H54 (cell line): ENCODE measurements around the gene TMPRSS6.

Experiments
- DNase-seq: peaks from one replicate; pipeline ENCODE4 v3.0.0; 2011; ENCODE audit warnings: low spot score, mixed read lengths; ENCODE audit not compliant: insufficient read length
- FAIRE-seq: peaks from 3 replicates; lab custom pipeline; 2011; peaks lifted over from hg19 to GRCh38; lab: Jason Lieb, UNC
- POLR2A ChIP-seq: IDR thresholded peaks from 2 replicates; pipeline ENCODE4 v1.6.1; 2011; ENCODE audit warnings: low read depth, mild to moderate bottlenecking, low read length

The TMPRSS6 gene

DNA sequence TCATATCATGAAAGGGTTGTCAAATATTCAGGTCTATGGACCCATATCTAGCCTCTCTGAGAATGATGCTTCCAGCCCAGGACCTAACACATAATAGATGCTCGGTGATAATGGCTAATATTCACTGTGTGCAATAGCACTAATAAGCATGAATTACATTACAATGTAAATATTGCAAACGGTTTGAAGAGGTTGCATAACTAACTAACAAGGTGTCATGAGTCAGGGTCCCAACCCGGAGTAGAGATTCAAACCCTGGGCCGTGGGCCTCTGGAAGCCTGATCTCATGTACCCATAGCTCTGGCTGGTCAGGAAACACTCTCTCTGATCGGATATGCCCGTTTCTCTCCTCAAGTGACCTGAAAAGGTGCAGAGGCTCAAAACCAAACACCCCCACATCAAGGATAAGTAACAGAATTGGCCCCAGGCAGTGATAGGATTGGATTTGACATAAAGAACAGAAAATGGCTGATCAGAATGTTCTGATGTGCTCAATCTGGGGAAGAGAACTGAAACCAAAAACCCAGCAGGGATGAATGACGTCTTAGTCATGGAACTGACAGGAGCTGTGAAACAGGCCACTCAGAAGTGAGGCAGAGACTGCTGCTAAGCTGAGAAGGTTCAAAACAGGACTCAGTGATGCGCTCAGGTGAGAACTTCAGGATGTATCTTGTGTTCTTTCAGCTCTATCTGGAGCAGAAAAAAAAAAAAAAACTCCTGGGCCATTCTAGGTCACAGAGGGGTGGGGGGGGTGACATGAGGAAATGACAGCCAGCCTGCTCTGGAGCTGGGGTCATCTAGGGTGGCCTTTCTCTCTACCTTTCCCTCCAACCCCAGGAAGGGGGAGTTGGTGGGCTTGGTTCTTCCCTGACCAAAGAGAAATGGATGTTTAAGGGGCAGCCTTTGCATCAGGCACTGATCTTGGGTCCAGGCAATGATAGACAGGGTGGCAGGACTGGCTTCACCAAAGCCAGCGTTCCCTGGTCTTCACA is 64.6 kb downstream of the TMPRSS6 start:
- no peak for DNase-seq

GRCh38 chr22:37043828-37044538 is 65.5 kb downstream of the TMPRSS6 start:
- no peak for FAIRE-seq

More for the DNA sequence above, 64.6 kb downstream of the TMPRSS6 start:
- TF ChIP-seq POLR2A = no peak
- no peak for FAIRE-seq

GRCh38 chr22:37043209-37043827 is 66.2 kb downstream of the TMPRSS6 start:
- DNase-seq = no peak
- no peak for TF ChIP-seq POLR2A
- FAIRE-seq = no peak

More at GRCh38 chr22:37043828-37044538, 65.5 kb downstream of the TMPRSS6 start:
- no peak for TF ChIP-seq POLR2A
- peak; percentile 57 for DNase-seq

- DNase-seq (no peak), FAIRE-seq (no peak)
- no peak for TF ChIP-seq POLR2A
Observed at GRCh38 chr22:37039466-37039865, 70.0 kb downstream of the TMPRSS6 start.

DNA sequence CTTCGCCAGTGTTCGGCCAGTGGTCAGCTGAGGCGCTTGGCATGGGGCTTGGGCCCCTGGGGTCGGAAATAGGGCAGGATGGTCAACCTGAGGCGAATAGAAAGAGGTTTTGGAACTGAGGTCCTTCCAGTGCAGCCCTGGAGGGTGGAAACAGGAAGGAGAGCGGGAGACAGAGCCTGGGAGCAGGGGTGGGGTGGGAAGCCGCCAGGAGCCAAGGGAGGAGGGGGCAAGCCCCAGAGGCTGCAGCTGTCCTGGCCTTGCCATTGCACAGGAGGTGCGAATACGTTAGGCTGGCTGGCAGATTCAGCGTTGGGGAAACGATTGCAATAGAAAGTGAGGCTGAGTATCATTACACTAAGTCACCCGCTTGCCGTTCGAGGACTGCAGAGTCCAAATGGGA is 71.8 kb downstream of the TMPRSS6 start:
- TF ChIP-seq POLR2A = no peak
- DNase-seq = no peak
- FAIRE-seq = no peak

GRCh38 chr22:37036655-37037377 is 72.7 kb downstream of the TMPRSS6 start:
- DNase-seq = no peak
- TF ChIP-seq POLR2A = no peak
- no peak for FAIRE-seq

DNA sequence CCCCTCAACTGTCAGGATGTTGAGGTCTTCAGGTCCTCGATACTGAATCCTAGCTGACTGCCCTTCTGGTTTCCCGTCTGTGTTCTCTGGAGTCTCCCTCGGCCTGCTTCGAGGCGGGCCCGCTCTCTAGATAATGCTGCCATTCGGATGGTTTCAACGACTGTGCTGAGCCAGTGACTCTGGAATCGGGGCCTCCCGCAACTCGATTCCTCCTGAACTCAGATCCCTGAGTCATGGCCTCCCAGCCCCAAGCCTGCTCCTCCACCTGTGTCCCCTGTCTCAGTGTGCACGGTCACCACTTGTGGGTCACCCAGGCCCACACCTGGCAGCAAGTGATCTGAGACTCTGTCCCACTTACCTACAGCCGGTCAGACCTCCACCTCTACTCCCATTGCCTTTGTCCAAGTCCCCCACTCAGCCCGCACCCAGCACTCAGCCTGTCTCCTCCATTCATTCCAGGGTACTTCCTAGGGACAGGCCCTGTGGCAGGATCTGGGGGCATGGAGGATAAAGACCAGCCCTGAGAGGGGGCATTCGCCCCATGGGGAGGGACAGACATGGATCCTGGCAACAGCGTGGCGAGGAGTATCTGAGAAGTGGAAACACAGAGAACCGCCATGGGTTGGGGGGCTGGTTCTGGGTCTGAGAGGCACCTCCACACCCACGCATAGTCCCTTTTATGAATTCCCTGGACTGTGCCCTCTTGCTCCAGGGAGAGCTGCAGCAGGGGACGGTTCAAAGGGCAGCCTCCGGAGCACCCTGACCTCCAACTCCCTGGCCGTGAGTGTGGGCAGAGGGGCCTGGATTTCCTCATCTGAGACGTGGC is 75.7 kb downstream of the TMPRSS6 start:
- DNase-seq = no peak
- no peak for FAIRE-seq
- TF ChIP-seq POLR2A = no peak

GRCh38 chr22:37032535-37033460 is 76.7 kb downstream of the TMPRSS6 start:
- DNase-seq (no peak), FAIRE-seq (no peak)
- no peak for TF ChIP-seq POLR2A

DNA sequence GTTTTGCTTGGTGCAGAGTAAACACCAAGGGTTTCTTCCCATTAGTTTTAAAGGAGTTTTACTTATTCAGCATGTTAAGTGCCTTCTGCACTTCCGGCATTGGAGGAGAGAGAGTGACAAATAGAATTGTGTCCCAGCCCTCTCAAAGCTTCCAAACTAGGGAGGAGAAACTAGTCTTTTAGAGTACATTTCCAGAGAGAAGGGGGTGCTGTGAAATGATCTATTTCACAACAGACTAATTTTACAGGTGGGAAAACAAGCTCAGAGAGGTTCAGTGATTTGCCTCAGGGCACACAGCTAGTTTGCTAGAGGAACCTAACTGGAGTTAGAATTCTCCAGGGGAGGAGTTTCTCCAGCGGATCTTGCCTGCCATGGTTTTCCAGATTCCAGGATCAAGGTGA is 77.4 kb downstream of the TMPRSS6 start:
- DNase-seq (no peak), FAIRE-seq (no peak)
- TF ChIP-seq POLR2A = no peak

DNA sequence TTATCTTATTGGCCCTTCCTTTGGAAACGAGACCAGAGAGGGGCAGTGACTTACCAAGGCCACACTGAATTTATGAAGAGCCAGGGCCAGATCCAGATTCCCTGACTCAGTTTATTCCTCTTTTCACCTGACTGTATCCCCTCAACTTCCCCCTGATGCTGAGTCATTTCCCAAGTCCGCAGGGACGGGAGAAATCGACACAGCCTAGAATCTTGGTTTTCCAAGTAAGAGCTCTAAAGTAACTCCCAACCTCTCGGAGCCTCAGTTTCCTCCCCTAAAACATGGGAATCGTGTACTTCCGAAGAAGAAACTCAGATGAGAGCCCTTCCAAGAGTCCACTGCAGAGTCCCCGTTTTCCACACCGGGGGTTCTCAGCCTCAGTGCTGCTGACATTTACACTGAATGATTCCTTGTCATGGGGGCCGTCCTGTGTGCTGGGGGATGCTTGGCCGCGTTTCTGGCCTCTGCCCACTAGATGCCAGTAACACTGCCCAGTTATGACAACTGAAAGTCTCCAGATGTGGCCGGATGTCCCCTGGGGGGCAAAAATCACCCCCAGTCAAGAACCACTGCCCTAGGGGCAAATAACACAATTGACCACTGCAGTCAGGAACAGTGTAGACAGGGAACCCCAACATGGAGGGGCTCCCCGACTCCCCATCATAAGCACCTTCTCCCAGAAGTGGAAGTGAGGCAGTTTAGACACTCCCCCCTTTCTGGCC is 78.8 kb downstream of the TMPRSS6 start:
- TF ChIP-seq POLR2A = no peak
- DNase-seq (no peak), FAIRE-seq (no peak)
